Tibial nerve (tissue), 3 donors: ENCODE results near the gene PLCB1.

ENCODE experiments used
- CTCF ChIP-seq, 5 experiments: fragments of 200-600 bp in 3 of 5; fragments of 450-650 bp in 2 of 5; sonication (generic) in 3 of 5; IDR thresholded peaks; one replicate each; pipeline ENCODE4 v1.5.1; 2016 to 2019; ENCODE audit warnings: antibody characterized with exemption in 5 of 5, mild to moderate bottlenecking in 3 of 5, moderate library complexity in 2 of 5
- POLR2A ChIP-seq, 2 donors: fragments of 450-650 bp; IDR thresholded peaks; one replicate each; pipeline ENCODE4 v1.6.1; 2017; ENCODE audit warnings: antibody characterized with exemption in 2 of 2, mild to moderate bottlenecking in 2 of 2, moderate library complexity in 2 of 2

GRCh38 chr20:8428988-8429387, 296.9 kb downstream of the PLCB1 start:
- TF ChIP-seq CTCF (IDR thresholded peaks at IDR 0.05) (no peak), POLR2A (IDR thresholded peaks at IDR 0.05) (no peak)
